ENCODE results near the gene CERS2.

Gene CERS2

GRCh38 chr1:150997126-150997872, 22.7 kb upstream of the CERS2 start:
- DNase-seq = no peak

- no peak for DNase-seq
These were observed 21.3 kb upstream of the CERS2 start for GRCh38 chr1:150995896-150996295.

GRCh38 chr1:150995460-150995859, 20.8 kb upstream of the CERS2 start:
- DNase-seq = no peak

GRCh38 chr1:150994248-150994647, 19.6 kb upstream of the CERS2 start:
- no peak for DNase-seq

- no peak for DNase-seq
These were observed 18.0 kb upstream of the CERS2 start for GRCh38 chr1:150992626-150993025.

GRCh38 chr1:150987924-150988323, 13.3 kb upstream of the CERS2 start:
- no peak for DNase-seq

- no peak for DNase-seq
These were observed 10.7 kb upstream of the CERS2 start for GRCh38 chr1:150985179-150985825.

GRCh38 chr1:150981805-150982712, 7.4 kb upstream of the CERS2 start, which contains the start of gene ANXA9:
TSS of gene ANXA9 (plus strand) at chr1:150982292. CDS start at chr1:150983106, 814 bp downstream.
- no peak for DNase-seq

GRCh38 chr1:150981177-150981804, 6.7 kb upstream of the CERS2 start:
- no peak for DNase-seq

GRCh38 chr1:150979092-150980056, 4.7 kb upstream of the CERS2 start:
- peak; percentile 44 for DNase-seq

GRCh38 chr1:150976879-150977694, 2.5 kb upstream of the CERS2 start:
- peak; percentile 90 for DNase-seq

- no peak for DNase-seq
These were observed 1.8 kb upstream of the CERS2 start for GRCh38 chr1:150976401-150976821.

- no peak for DNase-seq
These were observed 627 bp downstream of the CERS2 start for GRCh38 chr1:150973836-150974579.

GRCh38 chr1:150973258-150973835, 1.3 kb downstream of the CERS2 start:
- DNase-seq = no peak

- no peak for DNase-seq
These were observed 2.2 kb downstream of the CERS2 start for GRCh38 chr1:150972417-150972940.

GRCh38 chr1:150971583-150972416, 2.8 kb downstream of the CERS2 start:
- DNase-seq = no peak

GRCh38 chr1:150970808-150971582, 3.6 kb downstream of the CERS2 start:
- DNase-seq = no peak

GRCh38 chr1:150969626-150970025, 5.0 kb downstream of the CERS2 start:
- no peak for DNase-seq
